DOHH2 (cell line): ENCODE data around the gene PLPPR1.
"Not testable (repeated sequence)": the region's sequence is repeated elsewhere in the genome, so short reads cannot be mapped to it uniquely, and the experiment has no call there.

Experiments
- H3F3A ChIP-seq: fragments of 200-600 bp; sonication (generic), shearing (Covaris generic); 2 replicates; pipeline ENCODE4 v1.6.0; 2016; ENCODE audit warnings: antibody characterized with exemption, mild to moderate bottlenecking; ENCODE audit not compliant: control insufficient read depth, insufficient read depth
- H3K27ac ChIP-seq: fragments of 200-600 bp; sonication (generic); 2 replicates; pipeline ENCODE4 v1.5.1; 2014; ENCODE audit warnings: low read depth, mild to moderate bottlenecking, low read length, moderate library complexity
- H3K27me3 ChIP-seq: fragments of 200-600 bp; sonication (generic); 2 replicates; pipeline ENCODE4 v1.6.1; 2014; ENCODE audit warnings: mild to moderate bottlenecking, low read length, mixed read lengths; ENCODE audit not compliant: control insufficient read depth
- H3K36me3 ChIP-seq: fragments of 200-600 bp; sonication (generic); 2 replicates; pipeline ENCODE4 v1.6.1; 2014; ENCODE audit warnings: mild to moderate bottlenecking, low read length, moderate library complexity, mixed read lengths; ENCODE audit not compliant: control insufficient read depth
- H3K4me1 ChIP-seq: fragments of 200-600 bp; sonication (generic); 2 replicates; pipeline ENCODE4 v1.6.1; 2014; ENCODE audit warnings: mild to moderate bottlenecking, low read length, mixed read lengths; ENCODE audit not compliant: control insufficient read depth
- H3K4me2 ChIP-seq: fragments of 200-600 bp; sonication (generic); 2 replicates; pipeline ENCODE4 v1.6.0; 2014; ENCODE audit warnings: mild to moderate bottlenecking, low read length, moderate library complexity
- H3K4me3 ChIP-seq: fragments of 200-600 bp; sonication (generic); 2 replicates; pipeline ENCODE4 v1.5.1; 2014; ENCODE audit warnings: mild to moderate bottlenecking, low read length, mixed read lengths
- H3K79me2 ChIP-seq: fragments of 200-600 bp; sonication (generic); 2 replicates; pipeline ENCODE4 v1.6.1; 2014; ENCODE audit warnings: mild to moderate bottlenecking, low read length, mixed read lengths; ENCODE audit not compliant: control insufficient read depth
- H3K9me2 ChIP-seq: fragments of 200-600 bp; sonication (generic); replicated peaks from 2 replicates; pipeline ENCODE4 v1.6.1; 2014; ENCODE audit warnings: mild to moderate bottlenecking, low read length, mixed read lengths; ENCODE audit not compliant: control insufficient read depth
- H3K9me3 ChIP-seq: fragments of 200-600 bp; sonication (generic); 2 replicates; pipeline ENCODE4 v1.6.1; 2014; ENCODE audit warnings: antibody characterized with exemption, low read length, mixed read lengths; ENCODE audit not compliant: control insufficient read depth, insufficient read depth
- H4K20me1 ChIP-seq: fragments of 200-600 bp; sonication (generic); 2 replicates; pipeline ENCODE4 v1.6.0; 2014; ENCODE audit warnings: low read depth, mild to moderate bottlenecking, antibody characterized with exemption, low read length, moderate library complexity; ENCODE audit not compliant: control insufficient read depth, insufficient read depth
- CTCF ChIP-seq: fragments of 200-600 bp; sonication (generic); IDR thresholded peaks from one replicate; pipeline ENCODE4 v1.5.1; 2014; ENCODE audit warnings: antibody characterized with exemption, mild to moderate bottlenecking, low read depth, low read length; ENCODE audit not compliant: poor library complexity, severe bottlenecking
- EZH2phosphoT487 ChIP-seq: fragments of 200-600 bp; sonication (generic); IDR thresholded peaks from 2 replicates; pipeline ENCODE4 v1.6.1; 2017; ENCODE audit warnings: borderline replicate concordance, mild to moderate bottlenecking, antibody characterized with exemption, low read length, moderate library complexity, mixed read lengths

The PLPPR1 gene

GRCh38 chr9:101119206-101119819, 90.8 kb downstream of the PLPPR1 start:
- no peaks in the 10 kb centered on the region for H3K9me3 ChIP-seq
- H3K4me1 ChIP-seq, result no peaks in the 10 kb centered on the region
- H3K36me3 ChIP-seq, result no peaks in the 10 kb centered on the region
- no peaks in the 10 kb centered on the region for H3F3A ChIP-seq
- no peaks in the 10 kb centered on the region for H4K20me1 ChIP-seq
- no peaks in the 10 kb centered on the region for H3K27me3 ChIP-seq
- no peaks in the 10 kb centered on the region for H3K79me2 ChIP-seq
- H3K9me2 ChIP-seq, result no peaks in the 10 kb centered on the region
- no peak overlapping the region for H3K4me2 ChIP-seq
- TF ChIP-seq EZH2phosphoT487 (no peak), CTCF (peak; percentile 69)
- no peak overlapping the region for H3K27ac ChIP-seq
- no peak overlapping the region for H3K4me3 ChIP-seq

DNA sequence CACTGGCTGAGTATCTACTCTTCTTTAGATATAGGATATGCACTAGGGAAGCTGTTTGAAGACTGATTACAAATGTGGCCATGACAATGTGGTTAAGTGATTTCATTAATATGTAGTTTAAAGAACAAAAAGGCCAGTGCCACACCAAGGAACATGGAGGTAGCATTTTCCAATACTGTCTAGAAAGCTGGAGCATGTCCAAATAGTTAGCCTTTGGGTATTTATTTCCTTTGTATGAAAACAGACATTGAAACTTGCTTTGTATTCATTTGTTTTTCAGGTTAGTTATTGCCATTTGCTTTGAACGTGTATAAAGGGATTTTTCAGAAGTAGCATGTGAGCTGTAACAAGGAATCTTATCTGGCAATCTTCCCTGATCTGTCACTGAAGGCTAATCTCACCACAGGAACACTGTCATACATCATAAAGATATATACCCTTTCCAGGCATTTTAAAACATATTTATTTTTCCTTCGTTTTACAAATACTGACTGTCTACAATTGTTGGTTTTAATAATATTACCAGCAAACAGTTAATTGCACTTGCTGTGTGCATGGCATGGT, 93.4 kb downstream of the PLPPR1 start:
- no peaks in the 10 kb centered on the region for H3K9me3 ChIP-seq
- no peak for TF ChIP-seq EZH2phosphoT487
- no peak for TF ChIP-seq CTCF
- no peaks in the 10 kb centered on the region for H3K79me2 ChIP-seq
- H3K4me1 ChIP-seq, result no peaks in the 10 kb centered on the region
- no peak overlapping the region for H3K4me3 ChIP-seq
- H3K27ac ChIP-seq, result no peak overlapping the region
- no peaks in the 10 kb centered on the region for H4K20me1 ChIP-seq
- no peaks in the 10 kb centered on the region for H3K27me3 ChIP-seq
- no peaks in the 10 kb centered on the region for H3K36me3 ChIP-seq
- no peaks in the 10 kb centered on the region for H3F3A ChIP-seq
- no peak overlapping the region for H3K4me2 ChIP-seq
- H3K9me2 ChIP-seq, result no peaks in the 10 kb centered on the region

- TF ChIP-seq CTCF (no peak), EZH2phosphoT487 (no peak)
- Histone ChIP-seq H3K4me3 (no peak overlapping the region), H3K79me2 (no peaks in the 10 kb centered on the region), H3K27ac (no peak overlapping the region), H3K27me3 (no peaks in the 10 kb centered on the region), H3K9me3 (no peaks in the 10 kb centered on the region), H4K20me1 (no peaks in the 10 kb centered on the region), H3F3A (no peaks in the 10 kb centered on the region), H3K9me2 (no peaks in the 10 kb centered on the region), H3K36me3 (no peaks in the 10 kb centered on the region), H3K4me2 (no peak overlapping the region), H3K4me1 (no peaks in the 10 kb centered on the region)
Measured at GRCh38 chr9:101126556-101126955, 98.0 kb downstream of the PLPPR1 start.

- not testable (repeated sequence) for H3K36me3 ChIP-seq, H3K4me2 ChIP-seq, H3K4me3 ChIP-seq, H3K79me2 ChIP-seq, H4K20me1 ChIP-seq, H3K27me3 ChIP-seq, H3K9me2 ChIP-seq, H3K4me1 ChIP-seq, H3K9me3 ChIP-seq, H3F3A ChIP-seq, H3K27ac ChIP-seq
Measured at GRCh38 chr9:101127369-101127768, 98.8 kb downstream of the PLPPR1 start.
